GM12873 (cell line): Measurements from ENCODE around the gene HNRNPM.

Experiments
- CTCF ChIP-seq: IDR thresholded peaks from 2 replicates; pipeline ENCODE4 v1.5.1; 2012; ENCODE audit warnings: low read depth, mild to moderate bottlenecking, moderate library complexity, low read length, control low read depth; ENCODE audit not compliant: insufficient read depth; ENCODE audit errors: missing control alignments

Gene HNRNPM

GRCh38 chr19:8501981-8502380 lies 57.2 kb downstream of the HNRNPM start:
- TF ChIP-seq CTCF: no peak

DNA sequence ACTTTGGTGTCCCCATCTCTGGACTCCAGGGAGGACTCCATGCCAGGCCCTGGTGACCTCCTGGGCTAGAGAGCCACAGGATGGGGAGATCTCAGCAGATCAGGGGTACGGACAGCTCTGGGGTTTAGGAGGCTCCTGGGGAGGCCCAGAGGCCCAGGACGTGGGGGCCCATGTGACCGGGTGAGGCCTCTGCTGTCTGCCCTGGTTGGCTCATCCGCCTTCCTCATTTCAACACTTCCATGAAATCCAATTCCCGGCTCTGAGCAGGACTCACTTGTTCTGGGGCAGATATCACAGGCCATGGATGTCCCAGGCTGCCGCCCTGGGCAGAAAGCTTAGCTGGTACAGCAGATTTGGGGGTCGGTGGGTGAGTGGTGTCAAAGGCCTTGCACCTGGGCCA lies 58.7 kb downstream of the HNRNPM start:
- no peak for TF ChIP-seq CTCF

DNA sequence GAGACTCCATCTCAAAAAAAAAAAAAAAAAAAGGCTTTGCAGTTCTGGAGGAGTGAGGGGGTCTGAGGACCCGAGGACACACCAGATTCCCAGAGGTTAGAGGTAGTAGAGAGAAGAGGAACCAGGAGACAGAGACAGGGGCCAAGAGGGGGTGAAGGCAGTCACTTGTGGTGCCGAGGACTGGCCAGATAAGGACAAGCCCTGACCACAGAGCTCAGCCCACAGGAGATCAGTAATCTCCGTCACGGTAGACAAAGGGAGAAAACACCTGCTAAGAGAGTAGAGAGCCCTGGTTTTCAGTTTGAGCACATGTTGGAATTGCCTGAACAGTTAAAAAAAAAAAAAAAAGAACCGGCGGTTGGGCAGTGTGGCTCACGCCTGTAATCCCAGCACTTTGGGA lies 59.4 kb downstream of the HNRNPM start:
- no peak for TF ChIP-seq CTCF

- no peak for TF ChIP-seq CTCF
Observed at GRCh38 chr19:8504919-8505318, 60.1 kb downstream of the HNRNPM start.

- peak; percentile 80 for TF ChIP-seq CTCF
Observed at GRCh38 chr19:8505680-8506401, 61.1 kb downstream of the HNRNPM start.

- no peak for TF ChIP-seq CTCF
Observed at GRCh38 chr19:8506402-8506957, 61.7 kb downstream of the HNRNPM start.

GRCh38 chr19:8510589-8511115 lies 65.9 kb downstream of the HNRNPM start:
- TF ChIP-seq CTCF: no peak
